CD4-positive, alpha-beta T cell treated with Interleukin-15 for 1 hour (primary cell): Measurements from ENCODE around the gene CRIM1.
"Not testable (repeated sequence)": the region's sequence is repeated elsewhere in the genome, so short reads cannot be mapped to it uniquely, and the experiment has no call there.

Experiments
- DNase-seq: peaks from one replicate; pipeline ENCODE4 v3.0.0-alpha.2; 2020

Gene CRIM1

GRCh38 chr2:36351736-36352349 lies 3.7 kb upstream of the CRIM1 start:
- DNase-seq, result no peak

- DNase-seq, result no peak
Observed at GRCh38 chr2:36352701-36353100, 2.9 kb upstream of the CRIM1 start.

GRCh38 chr2:36354811-36355150 lies 797 bp upstream of the CRIM1 start:
- DNase-seq, result no peak

- DNase-seq, result no peak
Observed at GRCh38 chr2:36355890-36356297, 316 bp downstream of the CRIM1 start.

- DNase-seq, result peak; percentile 25
Observed at GRCh38 chr2:36356298-36356989, 866 bp downstream of the CRIM1 start.

GRCh38 chr2:36356990-36357846 lies 1.6 kb downstream of the CRIM1 start:
- DNase-seq, result peak; percentile 30

GRCh38 chr2:36357847-36358659 lies 2.5 kb downstream of the CRIM1 start:
- no peak for DNase-seq

- no peak for DNase-seq
Observed at GRCh38 chr2:36359067-36359466, 3.5 kb downstream of the CRIM1 start.

GRCh38 chr2:36360063-36360462 lies 4.5 kb downstream of the CRIM1 start:
- DNase-seq, result no peak

- DNase-seq, result no peak
Observed at GRCh38 chr2:36360834-36361233, 5.3 kb downstream of the CRIM1 start.

GRCh38 chr2:36361396-36361795 lies 5.8 kb downstream of the CRIM1 start:
- DNase-seq, result no peak

GRCh38 chr2:36362291-36362690 lies 6.7 kb downstream of the CRIM1 start:
- no peak for DNase-seq

GRCh38 chr2:36363085-36363484 lies 7.5 kb downstream of the CRIM1 start:
- not testable (repeated sequence) for DNase-seq

GRCh38 chr2:36366491-36367120 lies 11.0 kb downstream of the CRIM1 start:
- no peak for DNase-seq

- no peak for DNase-seq
Observed at GRCh38 chr2:36367486-36367885, 11.9 kb downstream of the CRIM1 start.

- no peak for DNase-seq
Observed at GRCh38 chr2:36367895-36368353, 12.3 kb downstream of the CRIM1 start.

- DNase-seq, result no peak
Observed at GRCh38 chr2:36368438-36368837, 12.9 kb downstream of the CRIM1 start.

GRCh38 chr2:36369163-36369562 lies 13.6 kb downstream of the CRIM1 start:
- DNase-seq, result no peak

- DNase-seq, result no peak
Observed at GRCh38 chr2:36369716-36370115, 14.1 kb downstream of the CRIM1 start.

GRCh38 chr2:36370281-36370680 lies 14.7 kb downstream of the CRIM1 start:
- DNase-seq, result no peak

GRCh38 chr2:36371070-36371874 lies 15.7 kb downstream of the CRIM1 start:
- no peak for DNase-seq
